Activated naive CD4-positive, alpha-beta T cell treated with anti-CD3 and anti-CD28 coated beads, Interleukin-2, amount 10 ng/mL, durations not matched to agents 5 hours and 36 hours (primary cell): ENCODE results near the gene MIEN1. TPM values are rescaled to one million over a fixed set of nuclear protein-coding genes. Genes with fewer than 3 reads are reported as not detected.

Source experiments
- microRNA-seq: library from miRNA; unstranded; fragments of <30 nt; microRNA quantifications from one replicate; pipeline ENCODE4 v1.2.0, GENCODE V29; 2022; ENCODE audit warnings: borderline microRNAs expressed, borderline replicate concordance
- total RNA-seq, 2 experiments: library from RNA; stranded (reverse); gene quantifications; one replicate each; pipeline ENCODE4 v1.2.3, GENCODE V29; 2021

MIEN1 gene, protein sequence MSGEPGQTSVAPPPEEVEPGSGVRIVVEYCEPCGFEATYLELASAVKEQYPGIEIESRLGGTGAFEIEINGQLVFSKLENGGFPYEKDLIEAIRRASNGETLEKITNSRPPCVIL
- 10 to 100 TPM; 48.8 to 50.0 TPM for total RNA-seq

GRCh38 chr17:39730095-39730921 is at the start of gene MIEN1:
Gene MIEN1, minus strand, starts transcription at chr17:39730532. Its CDS starts 37 bp downstream, at chr17:39730495.

DNA sequence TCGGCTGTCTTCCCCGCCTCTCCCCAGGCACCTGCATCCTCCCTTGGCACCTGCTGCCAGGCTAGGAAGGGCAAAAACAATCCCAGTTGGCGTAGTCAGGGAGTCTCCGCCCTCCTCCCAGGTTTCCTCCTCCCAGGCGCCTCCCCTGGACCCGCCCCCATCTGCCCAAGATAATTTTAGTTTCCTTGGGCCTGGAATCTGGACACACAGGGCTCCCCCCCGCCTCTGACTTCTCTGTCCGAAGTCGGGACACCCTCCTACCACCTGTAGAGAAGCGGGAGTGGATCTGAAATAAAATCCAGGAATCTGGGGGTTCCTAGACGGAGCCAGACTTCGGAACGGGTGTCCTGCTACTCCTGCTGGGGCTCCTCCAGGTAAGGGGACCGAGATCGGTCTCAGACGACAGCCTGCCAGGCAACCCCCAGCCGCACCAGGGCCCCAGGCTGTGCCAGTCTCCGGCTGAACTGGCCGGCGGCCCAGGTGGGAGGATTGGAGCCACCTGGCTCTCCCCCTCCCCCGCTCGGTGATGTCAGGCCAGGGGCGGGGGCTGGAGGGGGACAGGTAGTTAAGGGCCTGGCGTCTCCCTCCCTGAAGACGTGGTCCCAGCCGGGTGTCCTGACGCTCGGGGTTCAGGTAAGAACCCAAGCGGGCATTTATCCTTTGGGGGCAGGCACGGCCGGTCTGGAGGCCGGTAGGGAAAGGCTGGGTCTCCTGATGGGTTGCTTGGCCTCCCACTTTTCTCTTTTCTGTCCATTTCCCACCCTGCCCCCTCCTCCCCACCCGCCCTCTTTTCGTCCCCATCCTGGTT is 7.6 kb upstream of the MIEN1 start, which contains the start of gene GRB7:
TSS of gene GRB7 (plus strand) at position 179 of the 808 bp plus-strand sequence. CDS start 4,364 bp downstream, outside the sequence.

GRCh38 chr17:39699818-39700147 is 30.5 kb downstream of the MIEN1 start, which contains the start of gene ERBB2:
Gene ERBB2, plus strand, starts transcription at chr17:39700064. Its CDS starts 175 bp downstream, at chr17:39700239.

DNA sequence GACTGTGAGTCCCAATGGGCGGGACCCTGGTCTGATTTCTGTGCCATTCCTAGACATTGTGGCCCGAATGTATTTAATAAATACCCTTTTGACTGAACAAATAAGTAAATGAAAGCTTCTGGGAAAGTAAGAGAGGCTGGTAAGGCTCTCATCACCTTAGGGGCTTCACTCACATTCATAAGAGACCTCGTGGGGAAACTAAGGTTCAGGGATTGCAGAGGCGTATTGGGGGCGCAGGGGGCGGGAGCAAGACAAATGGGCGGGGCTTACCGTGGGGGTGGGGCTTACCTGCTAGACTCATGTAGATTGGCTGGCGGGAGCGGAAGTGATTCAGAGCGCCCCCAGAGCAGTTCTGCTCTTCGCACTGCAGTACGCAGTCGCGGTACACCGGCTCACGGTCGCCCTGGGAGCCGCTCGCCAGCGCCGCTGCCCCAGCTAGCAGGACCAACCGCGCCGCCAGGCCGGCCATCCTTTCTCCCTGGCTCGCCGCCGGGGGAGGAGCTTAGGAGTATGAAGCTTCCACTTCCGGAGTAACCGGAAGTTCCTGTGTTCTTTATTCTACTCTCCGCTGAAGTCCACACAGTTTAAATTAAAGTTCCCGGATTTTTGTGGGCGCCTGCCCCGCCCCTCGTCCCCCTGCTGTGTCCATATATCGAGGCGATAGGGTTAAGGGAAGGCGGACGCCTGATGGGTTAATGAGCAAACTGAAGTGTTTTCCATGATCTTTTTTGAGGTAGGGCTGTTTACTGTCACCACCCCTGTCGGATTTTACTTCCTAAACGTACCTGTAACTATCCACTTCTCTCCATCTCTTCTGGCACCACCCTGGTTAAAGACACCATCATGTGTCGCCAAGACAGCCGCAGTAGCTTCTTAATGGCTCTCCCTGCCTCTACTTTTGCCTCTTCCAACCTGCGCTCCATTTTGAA is 42.5 kb downstream of the MIEN1 start, which contains the start of gene PGAP3:
TSS of gene PGAP3 (minus strand) at position 512 of the 929 bp plus-strand sequence. CDS start at position 469, 43 bp downstream.

Small RNAs within 50 kb of the gene (microRNA-seq; reads per million reads assigned to microRNA genes)
- not detected for gene MIR4728

Other genes starting within 250 kb of the MIEN1 start
- not detected for gene NEUROD2, start 122.6 kb downstream of the MIEN1 start, total RNA-seq
- gene PPP1R1B, start 103.6 kb downstream of the MIEN1 start, total RNA-seq, result not detected
- gene STARD3, start 93.4 kb downstream of the MIEN1 start, total RNA-seq, result 10 to 100 TPM; 69.1 to 71.9 TPM
- gene TCAP, start 65.2 kb downstream of the MIEN1 start, total RNA-seq, result 1 to 10 TPM; 1.7 to 2.0 TPM
- gene PNMT, start 62.1 kb downstream of the MIEN1 start, total RNA-seq, result not detected
- 10 to 100 TPM; 25.5 to 25.8 TPM for gene PGAP3, start 42.5 kb downstream of the MIEN1 start, total RNA-seq
- 1 to 10 TPM; 3.5 to 5.3 TPM for gene ERBB2, start 30.5 kb downstream of the MIEN1 start, total RNA-seq
- gene GRB7, start 7.4 kb upstream of the MIEN1 start, total RNA-seq, result under 1 TPM; 0.67 to 0.73 TPM
- 10 to 100 TPM; 21.1 to 25.4 TPM for gene IKZF3, start 133.8 kb upstream of the MIEN1 start, total RNA-seq
- not detected for gene ZPBP2, start 137.7 kb upstream of the MIEN1 start, total RNA-seq
- 10 to 100 TPM; 66.2 to 70.4 TPM for gene GSDMB, start 188.1 kb upstream of the MIEN1 start, total RNA-seq
- gene ORMDL3, start 197.1 kb upstream of the MIEN1 start, total RNA-seq, result 100 to 1,000 TPM; 166 to 168 TPM
- gene LRRC3C, start 197.2 kb upstream of the MIEN1 start, total RNA-seq, result not detected
- under 1 TPM; 0.29 to 0.66 TPM for gene GSDMA, start 232.5 kb upstream of the MIEN1 start, total RNA-seq